ENCODE results near the gene PRMT7. TPM values are rescaled to one million over a fixed set of nuclear protein-coding genes. Genes with fewer than 3 reads are reported as not detected.

PRMT7 gene
- total RNA-seq, 4 donors from 2014 or later: 11.5 to 34.9 (median 27.4) TPM

DNA sequence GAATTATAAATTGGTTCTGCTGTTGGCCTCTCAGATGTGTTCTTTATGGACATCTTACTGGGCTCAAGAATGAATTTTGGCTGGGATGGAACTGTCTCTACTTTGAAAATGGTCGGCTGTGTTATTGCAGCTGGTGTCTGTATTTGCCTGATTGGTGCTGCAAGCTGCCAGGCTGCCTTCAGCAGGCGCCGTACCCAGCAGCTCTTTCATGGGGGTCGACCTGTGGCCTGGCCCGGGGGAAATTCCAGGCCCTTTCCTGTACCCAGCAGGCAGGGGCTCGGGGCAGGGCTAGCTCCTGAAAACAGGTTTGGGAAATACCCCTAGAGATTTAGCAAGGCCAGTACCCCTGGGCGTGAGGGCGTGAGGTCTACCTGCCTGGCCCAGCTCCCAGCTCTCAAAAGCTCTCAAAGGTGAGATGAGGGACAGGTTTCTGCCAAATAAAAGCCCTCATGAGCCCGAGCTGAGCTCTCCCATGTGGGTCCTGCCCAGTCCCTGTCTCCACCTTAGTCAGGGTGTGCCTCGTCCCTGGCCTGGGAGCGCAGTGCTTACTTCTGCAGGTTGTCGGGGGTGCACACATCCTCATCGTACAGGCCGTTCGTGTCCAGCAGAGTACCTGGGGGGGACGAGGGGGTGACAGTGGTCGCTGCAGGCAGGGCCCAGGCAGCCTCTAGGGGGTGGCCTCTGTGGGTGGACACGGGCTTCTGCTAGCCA, 52.3 kb downstream of the PRMT7 start:
- H3K27ac ChIP-seq: no peak overlapping the region
- H3K9me3 ChIP-seq: no peaks in the 10 kb centered on the region
- peaks cover 47% of the 10 kb centered on the region for H3K27me3 ChIP-seq
- peaks cover 0 to 24% of the 10 kb centered on the region in 2 donors for H3K36me3 ChIP-seq
- no peak overlapping the region for H3K4me3 ChIP-seq
- 47 to 60% methylated on average over 1 to 2 of the region's 18 CpGs for WGBS, 2 donors (ENCODE audit: low coverage in 1 of 2)
- no peak for ATAC-seq
- no peak for TF ChIP-seq CTCF (IDR thresholded peaks at IDR 0.05)
- TF ChIP-seq POLR2A (IDR thresholded peaks at IDR 0.05): no peak
- no peak for TF ChIP-seq POLR2AphosphoS5 (IDR thresholded peaks at IDR 0.05)
- no peak for TF ChIP-seq EP300 (IDR thresholded peaks at IDR 0.05)
- peaks cover 0 to 6% (median 0%) of the 10 kb centered on the region in 3 donors for H3K4me1 ChIP-seq

DNA sequence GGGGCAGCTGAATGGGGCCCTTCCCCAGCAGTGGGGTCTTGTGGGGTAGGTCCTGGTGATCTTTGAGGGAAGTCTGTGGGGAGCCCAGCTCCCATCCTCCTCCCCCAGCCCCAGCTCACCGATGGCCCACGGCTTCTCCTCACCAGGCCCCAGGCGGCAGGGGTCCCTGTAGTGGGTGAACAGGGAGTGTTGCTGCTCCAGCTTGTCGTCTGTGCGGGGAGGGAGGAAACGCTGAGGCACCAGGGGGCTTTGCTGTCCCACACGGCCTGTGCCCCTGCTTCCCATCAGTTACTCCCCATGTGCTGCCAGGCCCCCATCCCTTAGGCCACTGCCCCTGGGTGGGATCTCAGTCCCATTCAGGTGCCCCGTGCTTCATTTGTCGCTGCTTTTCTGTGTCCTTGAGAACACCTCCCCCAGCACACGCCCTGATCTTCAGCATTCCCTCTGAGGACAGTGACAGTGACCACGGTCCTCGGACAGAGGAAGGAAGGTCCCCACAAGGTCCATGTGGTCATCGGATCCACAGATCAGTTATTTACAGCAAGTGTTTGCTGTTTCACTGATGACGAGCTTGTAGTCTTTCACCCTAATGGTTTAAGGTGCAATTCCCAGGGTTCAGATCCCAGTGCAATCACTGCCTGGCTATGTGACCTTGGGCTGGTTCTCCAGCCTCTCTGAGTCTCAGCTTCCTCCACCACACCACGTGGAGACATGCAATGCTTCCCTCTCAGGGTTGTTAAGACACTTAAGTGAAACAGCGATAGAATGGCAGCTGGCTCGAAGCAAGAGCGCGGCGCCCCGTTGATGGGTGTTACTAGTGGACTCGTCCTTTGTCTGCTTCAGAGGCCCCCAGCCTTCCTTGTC, 53.1 kb downstream of the PRMT7 start:
- Histone ChIP-seq H3K4me1 (peaks cover 0 to 6% (median 0%) of the 10 kb centered on the region in 3 donors), H3K36me3 (peaks cover 0 to 16% of the 10 kb centered on the region in 2 donors), H3K4me3 (no peak overlapping the region), H3K27me3 (peaks cover 55% of the 10 kb centered on the region), H3K9me3 (no peaks in the 10 kb centered on the region), H3K27ac (no peak overlapping the region)
- WGBS, 2 donors (ENCODE audit: low coverage in 1 of 2): 54% methylated on average over 5 to 7 of the region's 22 CpGs
- no peak for ATAC-seq
- TF ChIP-seq POLR2A (IDR thresholded peaks at IDR 0.05) (no peak), POLR2AphosphoS5 (IDR thresholded peaks at IDR 0.05) (no peak), CTCF (IDR thresholded peaks at IDR 0.05) (no peak), EP300 (IDR thresholded peaks at IDR 0.05) (no peak)

GRCh38 chr16:68364561-68364998, 53.8 kb downstream of the PRMT7 start:
- TF ChIP-seq EP300 (IDR thresholded peaks at IDR 0.05) (no peak), POLR2AphosphoS5 (IDR thresholded peaks at IDR 0.05) (no peak), POLR2A (IDR thresholded peaks at IDR 0.05) (no peak), CTCF (IDR thresholded peaks at IDR 0.05) (no peak)
- Histone ChIP-seq H3K36me3 (peaks cover 0 to 9% of the 10 kb centered on the region in 2 donors), H3K9me3 (no peaks in the 10 kb centered on the region), H3K27me3 (peaks cover 56% of the 10 kb centered on the region), H3K4me3 (no peak overlapping the region), H3K4me1 (peaks cover 0 to 6% (median 0%) of the 10 kb centered on the region in 3 donors), H3K27ac (no peak overlapping the region)
- no peak for ATAC-seq
- 44 to 45% methylated on average over 3 to 9 of the region's 14 CpGs for WGBS, 2 donors (ENCODE audit: low coverage in 1 of 2)

DNA sequence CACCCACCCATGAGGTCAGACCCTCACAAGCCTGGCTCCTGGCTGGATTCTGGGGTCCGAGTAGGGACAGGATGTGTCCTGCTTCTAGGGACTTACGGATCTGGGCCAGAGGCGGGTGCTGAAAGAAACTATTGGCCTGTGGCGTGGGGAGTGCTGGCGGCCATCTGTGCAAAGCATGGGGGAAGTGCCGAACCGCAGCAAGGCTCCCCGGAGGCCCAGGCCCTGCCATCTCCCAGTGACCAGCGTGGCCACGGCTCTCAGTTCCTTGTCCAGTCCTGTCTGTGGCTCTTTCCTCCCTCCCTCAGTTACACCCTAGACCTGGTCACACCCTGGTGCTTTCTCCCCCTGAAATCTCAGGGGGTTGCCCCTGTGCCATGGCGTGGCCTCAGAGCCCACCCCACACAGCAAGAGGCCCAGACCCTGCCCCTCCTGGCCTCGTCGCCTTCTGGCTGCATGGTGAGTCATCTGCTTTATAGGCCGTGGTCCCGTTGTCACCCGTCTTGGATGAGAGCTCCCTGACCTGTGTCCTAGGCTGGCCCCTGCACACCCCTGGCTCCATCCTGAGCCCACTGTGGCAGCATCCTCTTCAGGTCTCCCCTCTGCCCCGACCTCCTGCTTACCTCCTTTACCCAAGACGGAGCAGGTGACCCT, 54.5 kb downstream of the PRMT7 start:
- Histone ChIP-seq H3K27me3 (peaks cover 56% of the 10 kb centered on the region), H3K4me3 (no peak overlapping the region), H3K36me3 (peaks cover 0 to 4% of the 10 kb centered on the region in 2 donors), H3K27ac (no peak overlapping the region), H3K9me3 (no peaks in the 10 kb centered on the region), H3K4me1 (peaks cover 0 to 6% (median 0%) of the 10 kb centered on the region in 3 donors)
- no peak for ATAC-seq
- WGBS, 2 donors (ENCODE audit: low coverage in 1 of 2): 51 to 79% methylated on average over 3 to 6 of the region's 18 CpGs
- no peak for TF ChIP-seq EP300 (IDR thresholded peaks at IDR 0.05)
- TF ChIP-seq POLR2A (IDR thresholded peaks at IDR 0.05): no peak
- no peak for TF ChIP-seq CTCF (IDR thresholded peaks at IDR 0.05)
- no peak for TF ChIP-seq POLR2AphosphoS5 (IDR thresholded peaks at IDR 0.05)

Measured in gastroesophageal sphincter (tissue), 4 donors.